ENCODE data around the gene NSUN2. TPM values are rescaled to one million over a fixed set of nuclear protein-coding genes. Genes with fewer than 3 reads are reported as not detected.
"Not testable (repeated sequence)": the region's sequence is repeated elsewhere in the genome, so short reads cannot be mapped to it uniquely, and the experiment has no call there.

Gene NSUN2
- total RNA-seq, 6 experiments from 2014 or later = 59.9 to 67.7 (median 60.5) TPM

DNA sequence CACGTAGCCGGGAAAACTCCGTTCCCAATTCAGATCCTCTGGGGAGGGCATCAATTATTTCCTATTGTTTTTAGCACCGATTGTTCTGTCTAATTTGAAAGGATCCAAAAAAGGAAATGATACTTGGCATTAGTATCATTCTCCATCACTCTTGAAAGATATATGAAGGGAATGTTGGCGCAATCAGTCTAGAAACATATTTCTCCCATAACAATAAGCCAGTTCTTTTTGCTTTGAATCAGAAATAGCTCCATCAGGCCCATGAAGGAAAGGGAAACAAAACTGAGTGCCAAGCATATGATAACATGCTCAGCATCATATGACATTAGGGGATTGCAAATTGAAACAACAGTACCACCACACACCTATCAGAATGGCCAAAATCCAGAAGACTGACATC, 40.2 kb upstream of the NSUN2 start:
- Mint-ChIP-seq H3K36me3 (ENCODE audit: low read depth) (peaks cover 46% of the 10 kb centered on the region), H3K4me3 (no peak overlapping the region), H3K9me3 (no peaks in the 10 kb centered on the region), H3K4me1 (ENCODE audit: low read depth) (peaks cover 28% of the 10 kb centered on the region), H3K27ac (no peak overlapping the region), H3K27me3 (ENCODE audit: insufficient read depth) (no peaks in the 10 kb centered on the region; the same call in 1 of the 2 replicates)
- TF ChIP-seq, protein P1, sequence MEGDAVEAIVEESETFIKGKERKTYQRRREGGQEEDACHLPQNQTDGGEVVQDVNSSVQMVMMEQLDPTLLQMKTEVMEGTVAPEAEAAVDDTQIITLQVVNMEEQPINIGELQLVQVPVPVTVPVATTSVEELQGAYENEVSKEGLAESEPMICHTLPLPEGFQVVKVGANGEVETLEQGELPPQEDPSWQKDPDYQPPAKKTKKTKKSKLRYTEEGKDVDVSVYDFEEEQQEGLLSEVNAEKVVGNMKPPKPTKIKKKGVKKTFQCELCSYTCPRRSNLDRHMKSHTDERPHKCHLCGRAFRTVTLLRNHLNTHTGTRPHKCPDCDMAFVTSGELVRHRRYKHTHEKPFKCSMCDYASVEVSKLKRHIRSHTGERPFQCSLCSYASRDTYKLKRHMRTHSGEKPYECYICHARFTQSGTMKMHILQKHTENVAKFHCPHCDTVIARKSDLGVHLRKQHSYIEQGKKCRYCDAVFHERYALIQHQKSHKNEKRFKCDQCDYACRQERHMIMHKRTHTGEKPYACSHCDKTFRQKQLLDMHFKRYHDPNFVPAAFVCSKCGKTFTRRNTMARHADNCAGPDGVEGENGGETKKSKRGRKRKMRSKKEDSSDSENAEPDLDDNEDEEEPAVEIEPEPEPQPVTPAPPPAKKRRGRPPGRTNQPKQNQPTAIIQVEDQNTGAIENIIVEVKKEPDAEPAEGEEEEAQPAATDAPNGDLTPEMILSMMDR (IDR thresholded peaks at IDR 0.05) = no peak
- no peak for DNase-seq

- H3K27ac Mint-ChIP-seq; H3K4me1 Mint-ChIP-seq (ENCODE audit: low read depth); H3K4me3 Mint-ChIP-seq; H3K27me3 Mint-ChIP-seq (ENCODE audit: insufficient read depth); H3K9me3 Mint-ChIP-seq; DNase-seq: not testable (repeated sequence)
- peaks cover 49% of the 10 kb centered on the region for H3K36me3 Mint-ChIP-seq (ENCODE audit: low read depth)
These were observed 35.9 kb upstream of the NSUN2 start for GRCh38 chr5:6668717-6669116.

DNA sequence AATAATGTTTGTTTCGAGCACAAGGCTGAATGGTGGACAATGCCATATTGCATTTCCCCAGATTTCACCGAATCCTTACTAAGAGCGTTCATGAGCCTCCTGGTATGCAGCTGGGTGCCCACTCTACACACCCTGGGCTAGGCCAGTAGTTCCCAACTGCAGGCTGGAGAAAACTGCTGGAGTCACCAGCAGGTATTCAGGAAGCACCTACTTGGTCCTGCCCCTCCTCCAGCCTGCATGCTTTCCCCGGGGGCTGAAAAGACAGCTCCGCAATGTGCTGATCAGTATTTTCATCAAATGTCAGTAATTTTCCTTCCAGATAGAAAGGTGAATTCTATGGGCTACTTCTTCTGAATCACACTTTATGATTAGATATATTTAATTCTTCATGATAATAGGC, 34.8 kb upstream of the NSUN2 start:
- Mint-ChIP-seq H3K27ac (no peak overlapping the region), H3K27me3 (ENCODE audit: insufficient read depth) (no peaks in the 10 kb centered on the region), H3K36me3 (ENCODE audit: low read depth) (peaks cover 38% of the 10 kb centered on the region), H3K4me1 (ENCODE audit: low read depth) (peaks cover 9% of the 10 kb centered on the region), H3K9me3 (no peaks in the 10 kb centered on the region), H3K4me3 (no peak overlapping the region)
- TF ChIP-seq, protein P1 (IDR thresholded peaks at IDR 0.05) = no peak
- no peak for DNase-seq

- H3K9me3 Mint-ChIP-seq = no peaks in the 10 kb centered on the region
- TF ChIP-seq, protein P1 (IDR thresholded peaks at IDR 0.05) = no peak
- H3K27ac Mint-ChIP-seq = no peak overlapping the region
- DNase-seq = no peak
- no peak overlapping the region for H3K4me3 Mint-ChIP-seq
- H3K27me3 Mint-ChIP-seq (ENCODE audit: insufficient read depth) = peaks cover 1% of the 10 kb centered on the region; the same call in 1 of the 2 replicates
- peaks cover 9% of the 10 kb centered on the region for H3K4me1 Mint-ChIP-seq (ENCODE audit: low read depth)
- H3K36me3 Mint-ChIP-seq (ENCODE audit: low read depth) = peaks cover 38% of the 10 kb centered on the region
These were observed 33.9 kb upstream of the NSUN2 start for GRCh38 chr5:6666762-6667161.

DNA sequence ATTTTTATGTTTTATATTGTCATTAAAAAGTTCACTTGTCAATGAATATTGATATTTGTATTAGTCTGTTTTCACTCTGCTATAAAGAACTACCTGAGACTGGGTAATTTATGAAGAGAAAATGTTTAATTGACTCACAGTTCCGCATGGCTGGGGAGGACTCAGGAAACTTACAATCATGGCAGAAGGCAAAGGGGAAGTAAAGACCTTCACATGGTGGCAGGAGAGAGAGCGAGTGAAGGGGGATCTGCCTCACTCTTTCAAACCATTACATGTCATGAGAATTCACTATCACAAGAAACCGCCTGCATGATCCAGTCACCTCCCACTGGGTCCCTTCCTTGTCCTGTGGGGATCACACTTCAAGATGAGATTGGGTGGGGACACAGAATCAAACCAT, 27.8 kb upstream of the NSUN2 start:
- Mint-ChIP-seq H3K36me3 (ENCODE audit: low read depth) (peaks cover 34% of the 10 kb centered on the region), H3K9me3 (no peaks in the 10 kb centered on the region), H3K27me3 (ENCODE audit: insufficient read depth) (peaks cover 1% of the 10 kb centered on the region; the same call in 1 of the 2 replicates), H3K27ac (no peak overlapping the region), H3K4me1 (ENCODE audit: low read depth) (no peaks in the 10 kb centered on the region), H3K4me3 (no peak overlapping the region)
- DNase-seq = no peak
- TF ChIP-seq, protein P1 (IDR thresholded peaks at IDR 0.05) = no peak

GRCh38 chr5:6659941-6660684, 27.3 kb upstream of the NSUN2 start:
- peaks cover 1% of the 10 kb centered on the region; the same call in 1 of the 2 replicates for H3K27me3 Mint-ChIP-seq (ENCODE audit: insufficient read depth)
- TF ChIP-seq, protein P1 (IDR thresholded peaks at IDR 0.05) = no peak
- H3K4me3 Mint-ChIP-seq = no peak overlapping the region
- H3K36me3 Mint-ChIP-seq (ENCODE audit: low read depth) = peaks cover 40% of the 10 kb centered on the region
- H3K4me1 Mint-ChIP-seq (ENCODE audit: low read depth) = no peaks in the 10 kb centered on the region
- no peak for DNase-seq
- no peaks in the 10 kb centered on the region for H3K9me3 Mint-ChIP-seq
- H3K27ac Mint-ChIP-seq = no peak overlapping the region

All from HFFc6 (cell line).